K562 (cell line): Measurements from ENCODE around the gene ANKS1A. TPM values are rescaled to one million over a fixed set of nuclear protein-coding genes. Genes with fewer than 3 reads are reported as not detected.

Experiments
- AFF1 ChIP-seq, 2 experiments: fragments of 450-650 bp; IDR thresholded peaks; 2 replicates each; pipeline ENCODE4 v1.6.1; 2018; ENCODE audit warnings: mild to moderate bottlenecking in 2 of 2, low read depth in 1 of 2; ENCODE audit not compliant: partially characterized antibody in 2 of 2
- ATF1 ChIP-seq, 2 experiments: fragments of 450-650 bp in 1 of 2; IDR thresholded peaks; 2 replicates each; pipeline ENCODE4 v1.6.1; 2016; ENCODE audit warnings: missing compliant biosample characterization in 1 of 2, missing genetic modification characterization in 1 of 2
- C11orf30 ChIP-seq: fragments of 450-650 bp; IDR thresholded peaks from 2 replicates; pipeline ENCODE4 v1.6.1; 2016; ENCODE audit warnings: low read depth, mild to moderate bottlenecking
- COPS2 ChIP-seq: fragments of 450-650 bp; conservative IDR thresholded peaks from 2 replicates; pipeline ENCODE4 v1.6.1; 2016; ENCODE audit warnings: mild to moderate bottlenecking, moderate library complexity
- EWSR1 ChIP-seq: fragments of 450-650 bp; IDR thresholded peaks from 2 replicates; pipeline ENCODE4 v1.6.1; 2018; ENCODE audit warnings: borderline replicate concordance, mild to moderate bottlenecking, low read depth, moderate library complexity; ENCODE audit not compliant: partially characterized antibody
- IRF9 ChIP-seq: fragments of 450-650 bp; IDR thresholded peaks from 2 replicates; pipeline ENCODE4 v1.6.1; 2016; ENCODE audit warnings: missing biosample characterization, missing genetic modification characterization
- POLR2A ChIP-seq: fragments of 450-650 bp; conservative IDR thresholded peaks from 2 replicates; pipeline ENCODE4 v1.6.1; 2016
- SMC3 ChIP-seq: conservative IDR thresholded peaks from 2 replicates; pipeline ENCODE4 v1.6.1; 2011; ENCODE audit warnings: low read depth, low read length, improper control_type of control experiment; ENCODE audit not compliant: insufficient read depth
- SRSF7 ChIP-seq: fragments of 200-400 bp; formaldehyde crosslinking; optimal IDR thresholded peaks from 2 replicates; pipeline ENCODE3; 2017; ENCODE audit warnings: mild to moderate bottlenecking, low read depth, low read length
- ZBTB1 ChIP-seq: sonication (generic); formaldehyde crosslinking; IDR thresholded peaks from 2 replicates; pipeline ENCODE4 v1.8.1; 2023; ENCODE audit warnings: missing genetic modification reagents, low read depth, mild to moderate bottlenecking, borderline replicate concordance
- ZNF311 ChIP-seq: fragments of 250-450 bp; sonication (Bioruptor Pico); IDR thresholded peaks from 2 replicates; pipeline ENCODE4 v1.4.0; 2020; ENCODE audit warnings: mild to moderate bottlenecking, moderate library complexity
- polyA plus RNA-seq, 8 experiments: library from polyadenylated mRNA; depleted of rRNA in 4 of 8; stranded (reverse) in 5 of 8; unstranded in 3 of 8; fragments of >200 nt; fragmentation: Nextera tagmentation in 2 of 8; fragmentation: Illumina TruSeq in 1 of 8; extraction: Ambion mirVana in 2 of 8; extraction: Trizol in 1 of 8; gene quantifications; 2 replicates each; pipeline versions ENCODE4 v1.2.1 to v1.2.3, GENCODE V29; 2011 to 2014; ENCODE audit warnings: inconsistent platforms in 1 of 8, missing spikeins in 1 of 8
- total RNA-seq, 7 experiments: library from RNA; depleted of rRNA in 6 of 7; stranded (reverse); fragments of >200 nt in 6 of 7; fragmentation: Illumina TruSeq in 2 of 7; extraction: Trizol in 2 of 7; gene quantifications; 2 replicates each; pipeline versions ENCODE4 v1.2.1 to v1.2.3, GENCODE V29; 2011 to 2021; ENCODE audit warnings: low replicate concordance in 1 of 7
- TF ChIP-seq, protein P1 (sequence below): fragments of 250-450 bp; sonication (Bioruptor Pico); IDR thresholded peaks from 2 replicates; pipeline ENCODE4 v1.5.0; 2020; ENCODE audit warnings: mild to moderate bottlenecking, borderline replicate concordance
- TF ChIP-seq, protein P2 (sequence below): fragments of 450-650 bp; IDR thresholded peaks from 2 replicates; pipeline ENCODE4 v1.6.1; 2016; ENCODE audit warnings: low read depth, mild to moderate bottlenecking, moderate library complexity
- TF ChIP-seq, protein P3 (sequence below): sonication (generic); formaldehyde crosslinking; IDR thresholded peaks from 2 replicates; pipeline ENCODE4 v1.8.0; 2022; ENCODE audit warnings: mild to moderate bottlenecking, missing genetic modification reagents

ANKS1A gene
- total and polyA plus RNA-seq, 9 of the 15 experiments (the other 6 are each of a cell fraction or from before 2014, with no cell fraction given), result 1.1 to 13.8 (median 5.3) TPM

GRCh38 chr6:34887753-34888513, 1.1 kb upstream of the ANKS1A start, which contains the start of gene TAF11 (continued):
- TF ChIP-seq, protein P1, sequence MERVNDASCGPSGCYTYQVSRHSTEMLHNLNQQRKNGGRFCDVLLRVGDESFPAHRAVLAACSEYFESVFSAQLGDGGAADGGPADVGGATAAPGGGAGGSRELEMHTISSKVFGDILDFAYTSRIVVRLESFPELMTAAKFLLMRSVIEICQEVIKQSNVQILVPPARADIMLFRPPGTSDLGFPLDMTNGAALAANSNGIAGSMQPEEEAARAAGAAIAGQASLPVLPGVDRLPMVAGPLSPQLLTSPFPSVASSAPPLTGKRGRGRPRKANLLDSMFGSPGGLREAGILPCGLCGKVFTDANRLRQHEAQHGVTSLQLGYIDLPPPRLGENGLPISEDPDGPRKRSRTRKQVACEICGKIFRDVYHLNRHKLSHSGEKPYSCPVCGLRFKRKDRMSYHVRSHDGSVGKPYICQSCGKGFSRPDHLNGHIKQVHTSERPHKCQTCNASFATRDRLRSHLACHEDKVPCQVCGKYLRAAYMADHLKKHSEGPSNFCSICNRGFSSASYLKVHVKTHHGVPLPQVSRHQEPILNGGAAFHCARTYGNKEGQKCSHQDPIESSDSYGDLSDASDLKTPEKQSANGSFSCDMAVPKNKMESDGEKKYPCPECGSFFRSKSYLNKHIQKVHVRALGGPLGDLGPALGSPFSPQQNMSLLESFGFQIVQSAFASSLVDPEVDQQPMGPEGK, result no peak
- TF ChIP-seq, protein P2, sequence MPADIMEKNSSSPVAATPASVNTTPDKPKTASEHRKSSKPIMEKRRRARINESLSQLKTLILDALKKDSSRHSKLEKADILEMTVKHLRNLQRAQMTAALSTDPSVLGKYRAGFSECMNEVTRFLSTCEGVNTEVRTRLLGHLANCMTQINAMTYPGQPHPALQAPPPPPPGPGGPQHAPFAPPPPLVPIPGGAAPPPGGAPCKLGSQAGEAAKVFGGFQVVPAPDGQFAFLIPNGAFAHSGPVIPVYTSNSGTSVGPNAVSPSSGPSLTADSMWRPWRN, result no peak
- TF ChIP-seq SRSF7 (no peak), ATF1 (CRISPR knock-in tag; IDR thresholded peaks at IDR 0.05) (peak; percentile 93), ATF1 (tag; IDR thresholded peaks at IDR 0.05) (peak; percentile 99), EWSR1 (no peak), AFF1 (IDR thresholded peaks at IDR 0.05; ENCODE audit: low read depth in 1 of 2, partially characterized antibody in 2 of 2) (peak in 1 of 2 experiments; percentile 59), POLR2A (peak; percentile 98), ZNF311 (no peak), C11orf30 (peak; percentile 98), IRF9 (tag) (no peak), COPS2 (no peak), SMC3 (0 out of 2 replicates have a peak, but pooled peaks have one; percentile 10), ZBTB1 (CRISPR knock-in tag) (peak; percentile 37; the same call in 1 of the 2 replicates)
- TF ChIP-seq, protein P3, sequence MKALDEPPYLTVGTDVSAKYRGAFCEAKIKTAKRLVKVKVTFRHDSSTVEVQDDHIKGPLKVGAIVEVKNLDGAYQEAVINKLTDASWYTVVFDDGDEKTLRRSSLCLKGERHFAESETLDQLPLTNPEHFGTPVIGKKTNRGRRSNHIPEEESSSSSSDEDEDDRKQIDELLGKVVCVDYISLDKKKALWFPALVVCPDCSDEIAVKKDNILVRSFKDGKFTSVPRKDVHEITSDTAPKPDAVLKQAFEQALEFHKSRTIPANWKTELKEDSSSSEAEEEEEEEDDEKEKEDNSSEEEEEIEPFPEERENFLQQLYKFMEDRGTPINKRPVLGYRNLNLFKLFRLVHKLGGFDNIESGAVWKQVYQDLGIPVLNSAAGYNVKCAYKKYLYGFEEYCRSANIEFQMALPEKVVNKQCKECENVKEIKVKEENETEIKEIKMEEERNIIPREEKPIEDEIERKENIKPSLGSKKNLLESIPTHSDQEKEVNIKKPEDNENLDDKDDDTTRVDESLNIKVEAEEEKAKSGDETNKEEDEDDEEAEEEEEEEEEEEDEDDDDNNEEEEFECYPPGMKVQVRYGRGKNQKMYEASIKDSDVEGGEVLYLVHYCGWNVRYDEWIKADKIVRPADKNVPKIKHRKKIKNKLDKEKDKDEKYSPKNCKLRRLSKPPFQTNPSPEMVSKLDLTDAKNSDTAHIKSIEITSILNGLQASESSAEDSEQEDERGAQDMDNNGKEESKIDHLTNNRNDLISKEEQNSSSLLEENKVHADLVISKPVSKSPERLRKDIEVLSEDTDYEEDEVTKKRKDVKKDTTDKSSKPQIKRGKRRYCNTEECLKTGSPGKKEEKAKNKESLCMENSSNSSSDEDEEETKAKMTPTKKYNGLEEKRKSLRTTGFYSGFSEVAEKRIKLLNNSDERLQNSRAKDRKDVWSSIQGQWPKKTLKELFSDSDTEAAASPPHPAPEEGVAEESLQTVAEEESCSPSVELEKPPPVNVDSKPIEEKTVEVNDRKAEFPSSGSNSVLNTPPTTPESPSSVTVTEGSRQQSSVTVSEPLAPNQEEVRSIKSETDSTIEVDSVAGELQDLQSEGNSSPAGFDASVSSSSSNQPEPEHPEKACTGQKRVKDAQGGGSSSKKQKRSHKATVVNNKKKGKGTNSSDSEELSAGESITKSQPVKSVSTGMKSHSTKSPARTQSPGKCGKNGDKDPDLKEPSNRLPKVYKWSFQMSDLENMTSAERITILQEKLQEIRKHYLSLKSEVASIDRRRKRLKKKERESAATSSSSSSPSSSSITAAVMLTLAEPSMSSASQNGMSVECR (CRISPR knock-in tag), result peak; percentile 91
